HEK293 (cell line): Measurements from ENCODE around the gene SORCS3.

Source experiments
- CTCF ChIA-PET: fragments of 350-600 bp; formaldehyde crosslinking; extraction: SDS; loops from one replicate; lab custom pipeline; 2021; ENCODE audit warnings: antibody characterized with exemption; lab: Yijun Ruan, JAX
- POLR2A ChIA-PET: fragments of 300-600 bp; formaldehyde crosslinking; extraction: SDS; loops from one replicate; lab custom pipeline; 2020; ENCODE audit warnings: antibody characterized with exemption, inconsistent platforms; lab: Yijun Ruan, JAX
- H3K27ac ChIP-seq: fragments of 200-500 bp; sonication (Bioruptor generic); 2 replicates; pipeline ENCODE4 v1.5.1; 2014; ENCODE audit warnings: low read depth, low read length, control low read depth, inconsistent platforms; ENCODE audit errors: extremely low read depth
- H3K36me3 ChIP-seq, 2 experiments: fragments of 200-500 bp in 1 of 2; sonication (Bioruptor generic) in 1 of 2; 1 replicate in 1 of 2; 2 replicates in 1 of 2; pipeline ENCODE4 v1.5.1; 2014 to 2017; ENCODE audit warnings: inconsistent platforms in 2 of 2, low read length in 2 of 2; ENCODE audit not compliant: control insufficient read depth in 2 of 2, insufficient read depth in 1 of 2
- H3K4me1 ChIP-seq: fragments of 200-500 bp; sonication (Bioruptor generic); 2 replicates; pipeline ENCODE4 v1.5.1; 2014; ENCODE audit warnings: mild to moderate bottlenecking, low read length, inconsistent platforms; ENCODE audit not compliant: control insufficient read depth, insufficient read depth
- H3K4me3 ChIP-seq: 2 replicates; pipeline ENCODE4 v1.5.1; 2011; ENCODE audit warnings: low read depth, mild to moderate bottlenecking, control low read depth, low read length, moderate library complexity
- H3K9me3 ChIP-seq: fragments of 200-500 bp; sonication (Bioruptor generic); 2 replicates; pipeline ENCODE4 v1.5.1; 2014; ENCODE audit warnings: low read depth, low read length, inconsistent platforms; ENCODE audit not compliant: control insufficient read depth, insufficient read depth
- KLF16 ChIP-seq: fragments of 450-650 bp; formaldehyde crosslinking; IDR thresholded peaks from 2 replicates; pipeline ENCODE4 v1.5.1; 2017; ENCODE audit warnings: missing biosample characterization, missing genetic modification characterization
- MZF1 ChIP-seq: fragments of 450-650 bp; formaldehyde crosslinking; IDR thresholded peaks from 2 replicates; pipeline ENCODE4 v1.5.1; 2017; ENCODE audit warnings: missing biosample characterization, missing genetic modification characterization, borderline replicate concordance
- SALL2 ChIP-seq: fragments of 450-650 bp; formaldehyde crosslinking; IDR thresholded peaks from 2 replicates; pipeline ENCODE4 v1.5.0; 2017; ENCODE audit warnings: missing biosample characterization, mild to moderate bottlenecking, missing genetic modification characterization, borderline replicate concordance
- SP2 ChIP-seq: fragments of 450-650 bp; formaldehyde crosslinking; IDR thresholded peaks from 2 replicates; pipeline ENCODE4 v1.5.1; 2016; ENCODE audit warnings: missing biosample characterization, missing genetic modification characterization
- WT1 ChIP-seq: fragments of 450-650 bp; formaldehyde crosslinking; IDR thresholded peaks from 2 replicates; pipeline ENCODE4 v1.5.1; 2016; ENCODE audit warnings: missing biosample characterization, missing genetic modification characterization
- YY1 ChIP-seq: fragments of 450-650 bp; formaldehyde crosslinking; IDR thresholded peaks from 2 replicates; pipeline ENCODE4 v1.5.1; 2018; ENCODE audit warnings: missing biosample characterization, missing genetic modification characterization
- ZBTB10 ChIP-seq: fragments of 450-650 bp; formaldehyde crosslinking; IDR thresholded peaks from 2 replicates; pipeline ENCODE4 v1.5.1; 2016; ENCODE audit warnings: missing biosample characterization, missing genetic modification characterization
- ZBTB17 ChIP-seq: fragments of 450-650 bp; formaldehyde crosslinking; IDR thresholded peaks from 2 replicates; pipeline ENCODE4 v1.5.1; 2016; ENCODE audit warnings: missing biosample characterization, missing genetic modification characterization
- ZBTB26 ChIP-seq: fragments of 450-650 bp; formaldehyde crosslinking; optimal IDR thresholded peaks from 2 replicates; pipeline ENCODE3; 2016; ENCODE audit warnings: missing biosample characterization, mild to moderate bottlenecking, missing genetic modification characterization
- ZBTB8A ChIP-seq: fragments of 450-650 bp; formaldehyde crosslinking; IDR thresholded peaks from 2 replicates; pipeline ENCODE4 v1.5.1; 2016; ENCODE audit warnings: missing biosample characterization, missing genetic modification characterization
- ZNF10 ChIP-seq: fragments of 450-650 bp; formaldehyde crosslinking; IDR thresholded peaks from 2 replicates; pipeline ENCODE4 v1.5.1; 2017; ENCODE audit warnings: missing biosample characterization, missing genetic modification characterization
- ZNF133 ChIP-seq: fragments of 450-650 bp; formaldehyde crosslinking; IDR thresholded peaks from 2 replicates; pipeline ENCODE4 v1.5.1; 2016; ENCODE audit warnings: missing biosample characterization, missing genetic modification characterization
- ZNF211 ChIP-seq: fragments of 450-650 bp; formaldehyde crosslinking; IDR thresholded peaks from 2 replicates; pipeline ENCODE4 v1.5.1; 2016; ENCODE audit warnings: low read depth, missing biosample characterization, missing genetic modification characterization
- ZNF311 ChIP-seq: fragments of 450-650 bp; formaldehyde crosslinking; IDR thresholded peaks from 2 replicates; pipeline ENCODE4 v1.5.1; 2017; ENCODE audit warnings: missing biosample characterization, missing genetic modification characterization, borderline replicate concordance
- ZNF335 ChIP-seq: fragments of 450-650 bp; formaldehyde crosslinking; conservative IDR thresholded peaks from 2 replicates; pipeline ENCODE4 v1.5.1; 2016; ENCODE audit warnings: missing biosample characterization, missing genetic modification characterization
- ZNF350 ChIP-seq: fragments of 450-650 bp; formaldehyde crosslinking; IDR thresholded peaks from 2 replicates; pipeline ENCODE4 v1.5.0; 2017; ENCODE audit warnings: missing biosample characterization, mild to moderate bottlenecking, missing genetic modification characterization
- ZNF473 ChIP-seq: fragments of 450-650 bp; formaldehyde crosslinking; IDR thresholded peaks from 2 replicates; pipeline ENCODE4 v1.5.1; 2017; ENCODE audit warnings: missing biosample characterization, missing genetic modification characterization
- ZNF501 ChIP-seq: fragments of 450-650 bp; formaldehyde crosslinking; IDR thresholded peaks from 2 replicates; pipeline ENCODE4 v1.5.1; 2016; ENCODE audit warnings: missing biosample characterization, missing genetic modification characterization
- ZNF549 ChIP-seq: fragments of 450-650 bp; IDR thresholded peaks from 2 replicates; pipeline ENCODE4 v1.5.1; 2018; ENCODE audit warnings: missing biosample characterization, missing genetic modification characterization, mild to moderate bottlenecking, inconsistent platforms, moderate library complexity
- ZNF626 ChIP-seq: fragments of 450-650 bp; sonication (Bioruptor Pico); formaldehyde crosslinking; IDR thresholded peaks from 2 replicates; pipeline ENCODE4 v1.5.1; 2018; ENCODE audit warnings: missing biosample characterization, missing genetic modification characterization, inconsistent platforms
- ZNF707 ChIP-seq: fragments of 450-650 bp; formaldehyde crosslinking; IDR thresholded peaks from 2 replicates; pipeline ENCODE4 v1.5.1; 2016; ENCODE audit warnings: missing biosample characterization, missing genetic modification characterization
- ZNF843 ChIP-seq: fragments of 450-650 bp; formaldehyde crosslinking; IDR thresholded peaks from 2 replicates; pipeline ENCODE4 v1.5.1; 2016; ENCODE audit warnings: missing biosample characterization, missing genetic modification characterization
- ZSCAN30 ChIP-seq: fragments of 450-650 bp; IDR thresholded peaks from 2 replicates; pipeline ENCODE4 v1.5.1; 2018; ENCODE audit warnings: missing biosample characterization, mild to moderate bottlenecking, missing genetic modification characterization, moderate library complexity
- TF ChIP-seq, protein P1 (sequence below): fragments of 450-650 bp; formaldehyde crosslinking; IDR thresholded peaks from 2 replicates; pipeline ENCODE4 v1.5.1; 2016; ENCODE audit warnings: missing biosample characterization, missing genetic modification characterization, low read depth

SORCS3 gene

GRCh38 chr10:105197598-105198364, 556.7 kb downstream of the SORCS3 start:
- POLR2A ChIA-PET: no interaction called here
- Histone ChIP-seq H3K27ac (no peak overlapping the region), H3K4me3 (no peak overlapping the region), H3K4me1 (no peaks in the 10 kb centered on the region), H3K36me3 (no peaks in the 10 kb centered on the region), H3K9me3 (no peaks in the 10 kb centered on the region)
- CTCF ChIA-PET: interaction anchor here (0.5 to 0.7 kb wide), 2 partner anchors 66 to 90 kb away, joined by 3 to 4 read pairs; no protein-coding TSS in a partner anchor
- no peak for TF ChIP-seq ZNF211 (tag by site-specific recombination)
- no peak for TF ChIP-seq ZSCAN30 (tag by site-specific recombination)
- TF ChIP-seq MZF1: no peak
- no peak for TF ChIP-seq ZBTB10 (tag by site-specific recombination)
- no peak for TF ChIP-seq WT1
- TF ChIP-seq ZBTB26 (tag by site-specific recombination): no peak

DNA sequence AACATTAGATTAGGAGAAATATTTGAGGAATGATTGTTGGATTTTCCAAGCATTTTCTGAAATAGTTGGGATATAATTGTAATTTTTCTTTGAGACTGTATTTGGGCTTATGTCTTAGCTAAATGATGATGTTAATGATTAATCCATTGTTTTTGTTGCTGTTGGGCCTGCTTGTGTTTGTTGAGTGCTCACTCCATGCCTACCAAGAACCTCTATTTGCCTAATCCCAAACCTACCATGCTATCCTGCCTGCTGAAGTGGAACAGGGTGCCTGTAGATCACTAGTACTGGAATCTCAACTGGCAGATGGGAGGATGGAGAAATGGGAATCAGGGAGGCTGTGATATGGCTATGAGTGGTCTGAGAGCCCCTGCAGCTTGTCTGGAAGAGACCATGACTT, 565.5 kb downstream of the SORCS3 start:
- CTCF ChIA-PET: interaction anchor here (0.7 kb wide), 1 partner anchor 1578 kb away, joined by 3 read pairs; no protein-coding TSS in a partner anchor

More for the DNA sequence above, 565.5 kb downstream of the SORCS3 start:
- Histone ChIP-seq H3K9me3 (no peaks in the 10 kb centered on the region), H3K4me3 (no peak overlapping the region), H3K36me3 (no peaks in the 10 kb centered on the region), H3K27ac (no peak overlapping the region), H3K4me1 (no peaks in the 10 kb centered on the region)
- no peak for TF ChIP-seq KLF16 (tag by site-specific recombination)
- TF ChIP-seq, protein P1, sequence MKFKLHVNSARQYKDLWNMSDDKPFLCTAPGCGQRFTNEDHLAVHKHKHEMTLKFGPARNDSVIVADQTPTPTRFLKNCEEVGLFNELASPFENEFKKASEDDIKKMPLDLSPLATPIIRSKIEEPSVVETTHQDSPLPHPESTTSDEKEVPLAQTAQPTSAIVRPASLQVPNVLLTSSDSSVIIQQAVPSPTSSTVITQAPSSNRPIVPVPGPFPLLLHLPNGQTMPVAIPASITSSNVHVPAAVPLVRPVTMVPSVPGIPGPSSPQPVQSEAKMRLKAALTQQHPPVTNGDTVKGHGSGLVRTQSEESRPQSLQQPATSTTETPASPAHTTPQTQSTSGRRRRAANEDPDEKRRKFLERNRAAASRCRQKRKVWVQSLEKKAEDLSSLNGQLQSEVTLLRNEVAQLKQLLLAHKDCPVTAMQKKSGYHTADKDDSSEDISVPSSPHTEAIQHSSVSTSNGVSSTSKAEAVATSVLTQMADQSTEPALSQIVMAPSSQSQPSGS (tag by site-specific recombination): no peak
- no peak for TF ChIP-seq YY1
- TF ChIP-seq ZBTB10 (tag by site-specific recombination): no peak
- no peak for TF ChIP-seq ZNF211 (tag by site-specific recombination)
- no peak for TF ChIP-seq ZBTB17 (tag by site-specific recombination)
- no peak for TF ChIP-seq ZNF350 (tag by site-specific recombination)
- no peak for TF ChIP-seq ZNF549 (tag by site-specific recombination)
- no peak for TF ChIP-seq SALL2 (tag by site-specific recombination)
- TF ChIP-seq ZNF10 (tag by site-specific recombination): no peak
- TF ChIP-seq ZNF473 (tag by site-specific recombination): no peak
- no peak for TF ChIP-seq SP2
- no peak for TF ChIP-seq ZNF335 (tag by site-specific recombination)
- TF ChIP-seq ZNF843: no peak
- TF ChIP-seq ZNF707 (tag by site-specific recombination): no peak
- no peak for TF ChIP-seq ZNF501 (tag by site-specific recombination)
- TF ChIP-seq ZNF311 (tag by site-specific recombination): no peak
- TF ChIP-seq ZBTB8A (tag by site-specific recombination): no peak
- no peak for TF ChIP-seq ZNF133 (tag by site-specific recombination)
- no peak for TF ChIP-seq ZNF626 (tag by site-specific recombination)
- POLR2A ChIA-PET: no interaction called here
